DND-41 (cell line): ENCODE data around the gene PIN1.

Experiments
- EZH2 ChIP-seq: IDR thresholded peaks from 3 replicates; pipeline ENCODE4 v1.6.1; 2012; ENCODE audit warnings: borderline replicate concordance, low read depth, mild to moderate bottlenecking, moderate library complexity, low read length, inconsistent platforms; ENCODE audit not compliant: severe bottlenecking
- TF ChIP-seq, protein P1 (sequence below): IDR thresholded peaks from 2 replicates; pipeline ENCODE4 v1.5.1; 2012; ENCODE audit warnings: borderline replicate concordance, low read length, moderate library complexity, mild to moderate bottlenecking; ENCODE audit not compliant: poor library complexity, severe bottlenecking; ENCODE audit errors: extremely low read depth

DNA sequence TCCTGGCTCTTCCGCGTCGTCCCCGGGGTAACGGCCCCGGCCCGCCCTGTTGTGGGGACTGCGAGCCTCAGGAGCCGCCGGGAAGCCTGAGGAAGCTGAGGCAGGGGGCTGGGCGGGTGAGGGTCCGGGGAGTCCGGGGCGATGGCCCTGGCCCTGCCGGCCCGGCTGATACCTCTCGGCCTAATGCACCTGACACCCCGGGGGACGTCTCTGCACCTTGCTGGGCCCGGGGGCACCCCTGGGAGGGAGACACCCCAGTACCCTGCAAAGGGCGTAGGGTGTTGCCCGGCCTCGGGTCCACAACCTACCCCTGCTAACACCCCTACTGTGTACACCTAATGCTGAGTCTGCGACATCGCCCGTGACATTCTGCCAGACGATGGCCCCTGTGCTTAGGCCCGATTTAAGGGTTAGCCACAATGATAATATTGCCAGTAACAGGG lies 410 bp downstream of the PIN1 start:
- TF ChIP-seq, protein P1, sequence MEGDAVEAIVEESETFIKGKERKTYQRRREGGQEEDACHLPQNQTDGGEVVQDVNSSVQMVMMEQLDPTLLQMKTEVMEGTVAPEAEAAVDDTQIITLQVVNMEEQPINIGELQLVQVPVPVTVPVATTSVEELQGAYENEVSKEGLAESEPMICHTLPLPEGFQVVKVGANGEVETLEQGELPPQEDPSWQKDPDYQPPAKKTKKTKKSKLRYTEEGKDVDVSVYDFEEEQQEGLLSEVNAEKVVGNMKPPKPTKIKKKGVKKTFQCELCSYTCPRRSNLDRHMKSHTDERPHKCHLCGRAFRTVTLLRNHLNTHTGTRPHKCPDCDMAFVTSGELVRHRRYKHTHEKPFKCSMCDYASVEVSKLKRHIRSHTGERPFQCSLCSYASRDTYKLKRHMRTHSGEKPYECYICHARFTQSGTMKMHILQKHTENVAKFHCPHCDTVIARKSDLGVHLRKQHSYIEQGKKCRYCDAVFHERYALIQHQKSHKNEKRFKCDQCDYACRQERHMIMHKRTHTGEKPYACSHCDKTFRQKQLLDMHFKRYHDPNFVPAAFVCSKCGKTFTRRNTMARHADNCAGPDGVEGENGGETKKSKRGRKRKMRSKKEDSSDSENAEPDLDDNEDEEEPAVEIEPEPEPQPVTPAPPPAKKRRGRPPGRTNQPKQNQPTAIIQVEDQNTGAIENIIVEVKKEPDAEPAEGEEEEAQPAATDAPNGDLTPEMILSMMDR, result no peak
- TF ChIP-seq EZH2, result no peak
